NCI-H524 (cell line): ENCODE results near the gene PML.

ENCODE experiments used
- DNase-seq, 2 experiments: peaks; one replicate each; lab custom pipeline; 2025; lab: John Stamatoyannopoulos, UW

The PML gene

DNA sequence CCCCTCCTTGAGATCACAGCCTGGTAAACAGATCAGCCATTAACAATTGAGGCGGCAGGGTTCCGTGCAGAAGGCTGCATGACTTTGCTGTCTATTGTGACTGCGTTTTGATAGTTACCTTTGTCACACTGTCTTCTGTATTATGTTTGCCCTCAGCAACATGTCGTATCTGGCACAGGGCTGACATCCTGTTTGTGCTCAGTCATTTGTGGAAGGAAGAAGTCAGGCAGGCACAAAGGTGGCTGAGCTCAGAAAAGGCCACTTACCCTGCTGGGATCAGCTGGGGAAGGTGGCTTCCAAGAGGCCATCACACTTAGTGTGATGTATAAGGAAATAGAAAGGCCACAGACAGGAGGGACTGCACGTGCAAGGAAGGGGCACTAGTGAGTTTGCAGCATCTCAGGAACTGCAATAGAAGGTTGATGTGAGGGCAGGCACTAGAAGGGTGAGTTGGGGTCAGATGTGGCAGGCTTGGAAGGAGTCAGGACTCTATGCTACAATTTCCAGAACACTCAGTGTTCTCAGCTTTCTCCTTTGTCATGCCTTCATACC is 13.4 kb downstream of the PML start:
- DNase-seq: no peak

DNA sequence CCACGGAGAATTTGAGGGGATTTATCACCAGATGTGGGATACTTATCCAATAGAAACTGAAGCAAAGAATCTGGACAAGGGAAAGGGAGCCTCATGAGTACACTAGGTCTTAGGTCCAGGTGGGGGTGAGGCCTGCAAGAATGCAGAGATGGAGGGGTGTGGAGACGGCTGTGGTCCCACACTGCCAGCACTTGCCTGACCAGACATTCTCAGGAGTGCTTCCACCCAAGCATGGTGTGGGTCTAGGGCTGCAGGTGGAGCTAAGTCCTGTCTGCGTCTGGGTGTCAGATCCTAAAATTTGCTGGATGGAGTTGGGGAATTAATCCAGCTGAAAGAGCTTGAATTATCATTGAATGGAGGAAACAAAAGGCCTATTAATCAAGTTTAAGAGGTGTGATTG is 14.4 kb downstream of the PML start:
- DNase-seq: no peak

- no peak for DNase-seq
Measured at GRCh38 chr15:74010929-74011540, 16.5 kb downstream of the PML start.

GRCh38 chr15:74011610-74012009 is 17.1 kb downstream of the PML start:
- no peak for DNase-seq

GRCh38 chr15:74013374-74013894 is 18.9 kb downstream of the PML start:
- DNase-seq: no peak

GRCh38 chr15:74019734-74020133 is 25.2 kb downstream of the PML start:
- DNase-seq: no peak

DNA sequence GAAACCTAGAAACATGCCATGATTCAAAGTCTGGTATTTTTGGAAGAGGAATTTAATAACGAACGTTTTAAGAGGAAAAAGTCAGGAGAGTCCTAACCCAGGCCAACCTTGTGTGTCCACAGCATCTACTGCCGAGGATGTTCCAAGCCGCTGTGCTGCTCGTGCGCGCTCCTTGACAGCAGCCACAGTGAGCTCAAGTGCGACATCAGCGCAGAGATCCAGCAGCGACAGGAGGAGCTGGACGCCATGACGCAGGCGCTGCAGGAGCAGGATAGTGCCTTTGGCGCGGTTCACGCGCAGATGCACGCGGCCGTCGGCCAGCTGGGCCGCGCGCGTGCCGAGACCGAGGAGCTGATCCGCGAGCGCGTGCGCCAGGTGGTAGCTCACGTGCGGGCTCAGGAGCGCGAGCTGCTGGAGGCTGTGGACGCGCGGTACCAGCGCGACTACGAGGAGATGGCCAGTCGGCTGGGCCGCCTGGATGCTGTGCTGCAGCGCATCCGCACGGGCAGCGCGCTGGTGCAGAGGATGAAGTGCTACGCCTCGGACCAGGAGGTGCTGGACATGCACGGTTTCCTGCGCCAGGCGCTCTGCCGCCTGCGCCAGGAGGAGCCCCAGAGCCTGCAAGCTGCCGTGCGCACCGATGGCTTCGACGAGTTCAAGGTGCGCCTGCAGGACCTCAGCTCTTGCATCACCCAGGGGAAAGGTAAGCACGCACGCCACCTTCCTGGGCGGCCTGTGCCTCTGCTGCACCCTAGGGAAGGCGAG is 28.4 kb downstream of the PML start:
- no peak for DNase-seq

DNA sequence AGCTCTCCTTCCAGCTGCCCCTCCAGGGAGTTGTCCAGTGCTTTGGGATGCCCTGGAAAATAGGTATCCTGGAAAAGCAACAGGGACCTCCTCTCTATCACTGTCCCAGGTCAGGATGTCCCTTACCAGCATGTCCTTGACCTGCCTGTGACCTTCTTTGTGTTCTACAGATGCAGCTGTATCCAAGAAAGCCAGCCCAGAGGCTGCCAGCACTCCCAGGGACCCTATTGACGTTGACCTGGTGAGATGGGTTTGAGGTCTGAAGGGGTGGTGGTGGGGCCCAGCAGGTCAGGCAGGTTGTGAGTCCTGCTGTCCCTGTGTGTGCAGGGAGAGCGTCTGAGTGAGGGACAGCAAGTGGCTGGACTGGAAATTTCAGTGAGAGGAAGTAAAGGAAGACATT is 30.2 kb downstream of the PML start:
- DNase-seq: no peak

DNA sequence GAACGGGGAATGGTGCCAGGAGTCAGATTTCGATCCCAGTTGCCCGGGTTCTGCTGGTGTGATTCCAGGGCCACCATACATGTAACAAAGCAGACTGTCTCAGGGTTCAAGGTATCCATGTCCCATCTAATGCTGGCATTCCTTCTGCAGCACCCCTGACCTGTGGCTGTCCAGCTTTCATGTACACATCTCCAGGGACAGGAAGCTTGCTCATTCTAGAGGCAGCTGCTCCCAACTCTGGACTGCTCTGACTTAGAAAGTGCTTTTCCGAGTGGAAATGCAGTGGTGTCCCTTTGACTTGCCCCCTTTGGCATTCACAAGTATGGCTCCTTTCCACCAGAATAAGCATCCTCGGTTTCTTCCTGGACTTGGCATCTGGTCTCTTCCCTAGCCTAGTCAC is 30.9 kb downstream of the PML start:
- DNase-seq: no peak

GRCh38 chr15:74027688-74028087 is 33.2 kb downstream of the PML start:
- no peak for DNase-seq

GRCh38 chr15:74028646-74029045 is 34.1 kb downstream of the PML start:
- DNase-seq: no peak

- no peak for DNase-seq
Measured at GRCh38 chr15:74032046-74032445, 37.5 kb downstream of the PML start.

DNA sequence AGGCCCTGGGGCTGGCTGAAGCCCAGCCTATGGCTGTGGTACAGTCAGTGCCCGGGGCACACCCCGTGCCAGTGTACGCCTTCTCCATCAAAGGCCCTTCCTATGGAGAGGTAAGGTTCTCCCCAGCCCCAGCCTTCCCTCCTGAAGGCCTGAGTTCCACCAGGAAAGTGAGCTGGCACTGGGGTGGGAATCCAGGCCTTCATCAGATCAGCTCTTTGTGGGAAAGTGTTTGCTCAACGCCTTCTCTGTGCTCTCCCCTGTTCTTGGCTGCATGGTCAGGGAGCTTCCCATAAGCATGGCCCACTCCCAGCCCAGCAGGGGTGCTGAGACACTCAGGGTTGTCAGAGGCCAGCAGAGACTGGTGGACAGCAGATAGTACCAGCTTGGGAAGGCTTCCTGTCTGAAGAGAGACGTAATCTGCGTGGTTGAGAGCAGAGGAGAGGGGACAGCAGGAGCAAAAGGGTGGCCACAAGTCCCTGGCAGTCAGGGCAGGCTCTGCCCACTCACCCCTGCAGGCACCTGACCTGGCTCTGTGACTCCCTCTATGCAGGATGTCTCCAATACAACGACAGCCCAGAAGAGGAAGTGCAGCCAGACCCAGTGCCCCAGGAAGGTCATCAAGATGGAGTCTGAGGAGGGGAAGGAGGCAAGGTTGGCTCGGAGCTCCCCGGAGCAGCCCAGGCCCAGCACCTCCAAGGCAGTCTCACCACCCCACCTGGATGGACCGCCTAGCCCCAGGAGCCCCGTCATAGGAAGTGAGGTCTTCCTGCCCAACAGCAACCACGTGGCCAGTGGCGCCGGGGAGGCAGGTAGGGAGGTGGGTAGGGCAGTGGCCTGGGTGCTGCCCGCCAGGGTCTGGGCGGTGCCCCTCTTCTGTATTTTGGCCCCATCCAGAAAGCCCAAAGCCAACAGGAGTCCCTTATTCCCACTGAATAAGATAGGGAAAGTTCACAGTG is 38.4 kb downstream of the PML start:
- no peak for DNase-seq

GRCh38 chr15:74034206-74034755 is 39.8 kb downstream of the PML start:
- DNase-seq: no peak

DNA sequence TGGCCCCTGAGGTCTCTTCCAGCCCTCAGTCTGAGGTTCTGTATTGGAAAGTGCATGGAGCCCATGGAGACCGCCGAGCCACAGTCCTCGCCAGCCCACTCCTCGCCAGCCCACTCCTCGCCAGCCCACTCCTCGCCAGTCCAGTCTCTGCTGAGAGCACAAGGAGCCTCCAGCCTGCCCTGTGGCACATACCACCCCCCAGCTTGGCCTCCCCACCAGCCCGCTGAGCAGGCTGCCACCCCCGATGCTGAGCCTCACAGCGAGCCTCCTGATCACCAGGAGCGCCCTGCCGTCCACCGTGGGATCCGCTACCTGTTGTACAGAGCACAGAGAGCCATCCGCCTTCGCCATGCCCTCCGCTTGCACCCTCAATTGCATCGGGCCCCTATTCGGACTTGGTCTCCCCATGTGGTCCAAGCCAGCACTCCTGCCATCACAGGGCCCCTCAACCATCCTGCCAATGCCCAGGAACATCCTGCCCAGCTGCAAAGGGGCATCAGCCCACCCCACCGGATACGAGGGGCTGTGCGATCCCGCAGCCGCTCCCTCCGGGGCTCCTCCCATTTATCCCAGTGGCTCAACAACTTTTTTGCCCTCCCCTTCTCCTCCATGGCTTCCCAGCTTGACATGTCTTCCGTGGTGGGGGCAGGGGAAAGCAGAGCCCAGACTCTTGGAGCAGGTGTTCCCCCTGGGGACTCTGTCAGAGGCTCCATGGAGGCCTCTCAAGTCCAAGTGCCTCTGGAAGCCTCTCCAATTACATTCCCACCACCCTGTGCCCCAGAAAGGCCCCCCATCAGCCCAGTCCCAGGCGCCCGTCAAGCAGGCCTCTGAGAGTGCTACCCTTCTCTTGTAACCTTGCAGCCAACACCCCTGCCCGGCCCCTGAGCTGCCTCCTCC is 40.9 kb downstream of the PML start:
- DNase-seq: peak; percentile 27 to 60

DNA sequence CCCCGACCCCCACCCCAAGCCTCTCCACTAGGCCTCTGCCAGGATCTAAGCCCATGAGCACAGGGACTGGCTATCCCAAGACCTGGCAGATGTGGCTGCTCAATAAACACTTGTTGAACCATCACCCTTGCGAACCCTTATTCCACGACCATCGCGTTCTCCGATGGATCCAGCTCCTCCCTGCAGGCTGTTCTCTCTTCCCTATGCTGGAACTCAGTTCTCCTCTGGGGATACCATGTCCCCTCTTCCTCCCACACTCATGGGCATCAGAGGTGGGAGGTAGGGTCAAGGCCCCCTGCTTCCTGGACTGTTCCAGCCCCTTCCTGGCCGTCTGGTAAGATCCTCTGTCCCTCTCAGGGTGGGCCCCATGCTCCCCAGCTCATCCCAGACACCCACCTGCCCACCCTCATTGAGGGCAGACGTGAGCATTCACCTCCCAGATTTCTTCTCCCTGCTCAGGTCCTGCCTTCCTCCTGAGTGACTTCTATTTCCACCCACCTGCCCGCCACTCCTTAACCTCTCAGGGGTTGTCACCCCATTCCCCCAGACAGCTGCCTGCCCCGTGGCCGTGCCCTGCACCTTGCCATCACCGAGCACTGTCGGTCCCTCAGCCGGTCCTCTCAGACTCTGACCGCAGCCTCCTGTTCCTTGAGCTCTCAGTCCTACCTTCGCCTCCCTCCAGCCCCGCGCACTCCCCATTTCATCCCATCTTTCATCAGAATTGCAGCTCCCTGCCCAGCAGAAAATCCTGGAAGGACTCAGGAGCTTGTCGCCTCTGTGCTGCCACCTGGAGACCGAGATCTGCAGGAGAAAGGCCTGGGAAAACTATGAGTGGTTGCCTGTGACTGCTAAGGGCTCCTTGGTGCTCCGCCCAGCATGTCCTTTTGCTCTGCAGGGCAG is 42.0 kb downstream of the PML start:
- DNase-seq: peak; percentile 41 to 69

- no peak for DNase-seq
Measured at GRCh38 chr15:74037171-74038117, 42.9 kb downstream of the PML start.
